Measurements from ENCODE around the gene VPS13C.

Gene VPS13C

GRCh38 chr15:61857169-61857829 is 202.9 kb downstream of the VPS13C start:
- no peak overlapping the region for H3K4me3 ChIP-seq (ENCODE audit: low read length)
- no peak for TF ChIP-seq ZNF274 (IDR thresholded peaks at IDR 0.05; ENCODE audit: low read depth, low read length)

- TF ChIP-seq ZNF274 (IDR thresholded peaks at IDR 0.05; ENCODE audit: low read depth, low read length), result no peak
Measured at GRCh38 chr15:61856295-61856694, 204.0 kb downstream of the VPS13C start.

DNA sequence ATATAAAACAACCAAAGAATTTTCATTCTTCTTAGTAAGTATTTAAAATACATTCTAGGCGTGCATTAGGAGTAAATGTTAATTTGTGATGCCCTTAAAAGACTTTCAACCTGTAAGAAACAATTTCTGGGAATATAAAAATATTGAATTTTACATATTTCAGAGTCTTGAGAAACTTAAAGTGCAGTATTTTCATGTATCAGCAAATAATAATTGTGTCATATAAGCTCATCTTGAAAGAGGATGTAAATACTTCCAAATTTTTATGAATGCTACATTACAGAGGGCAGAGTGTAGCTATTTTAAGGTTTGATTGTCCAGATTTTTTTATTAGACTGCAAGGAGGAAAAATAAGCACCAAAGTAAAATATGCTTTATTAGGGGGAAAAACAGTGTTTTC is 207.1 kb downstream of the VPS13C start:
- H3K4me3 ChIP-seq (ENCODE audit: low read length), result no peak overlapping the region
- no peak for TF ChIP-seq ZNF274 (IDR thresholded peaks at IDR 0.05; ENCODE audit: low read depth, low read length)

More at GRCh38 chr15:61856295-61856694, 204.0 kb downstream of the VPS13C start:
- H3K4me3 ChIP-seq (ENCODE audit: low read length), result no peak overlapping the region

- TF ChIP-seq ZNF274 (IDR thresholded peaks at IDR 0.05; ENCODE audit: low read depth, low read length), result no peak
- no peak overlapping the region for H3K4me3 ChIP-seq (ENCODE audit: low read length)
Measured at GRCh38 chr15:61851955-61852354, 208.3 kb downstream of the VPS13C start.

DNA sequence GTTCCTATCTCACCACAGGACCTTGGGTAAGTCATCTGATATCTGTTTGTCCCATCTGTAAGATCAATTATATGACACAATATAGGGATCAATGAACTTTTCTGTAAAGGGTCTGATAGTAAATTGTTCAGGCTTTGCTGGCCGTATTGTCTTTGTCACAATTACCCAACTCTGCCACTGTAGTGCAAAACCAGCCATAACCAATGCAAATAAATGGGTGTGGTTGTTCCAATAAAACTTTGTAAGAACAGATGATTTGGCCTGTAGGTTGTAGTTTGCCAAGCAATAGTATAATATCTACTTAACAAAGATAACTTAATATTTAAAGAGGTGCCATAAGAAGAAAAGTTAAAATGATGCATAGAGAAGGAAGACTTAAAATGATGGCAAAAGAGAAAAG is 210.8 kb downstream of the VPS13C start:
- H3K4me3 ChIP-seq (ENCODE audit: low read length), result no peak overlapping the region
- TF ChIP-seq ZNF274 (IDR thresholded peaks at IDR 0.05; ENCODE audit: low read depth, low read length), result no peak

GRCh38 chr15:61841466-61841865 is 218.8 kb downstream of the VPS13C start:
- TF ChIP-seq ZNF274 (IDR thresholded peaks at IDR 0.05; ENCODE audit: low read depth, low read length), result no peak
- H3K4me3 ChIP-seq (ENCODE audit: low read length), result no peak overlapping the region

DNA sequence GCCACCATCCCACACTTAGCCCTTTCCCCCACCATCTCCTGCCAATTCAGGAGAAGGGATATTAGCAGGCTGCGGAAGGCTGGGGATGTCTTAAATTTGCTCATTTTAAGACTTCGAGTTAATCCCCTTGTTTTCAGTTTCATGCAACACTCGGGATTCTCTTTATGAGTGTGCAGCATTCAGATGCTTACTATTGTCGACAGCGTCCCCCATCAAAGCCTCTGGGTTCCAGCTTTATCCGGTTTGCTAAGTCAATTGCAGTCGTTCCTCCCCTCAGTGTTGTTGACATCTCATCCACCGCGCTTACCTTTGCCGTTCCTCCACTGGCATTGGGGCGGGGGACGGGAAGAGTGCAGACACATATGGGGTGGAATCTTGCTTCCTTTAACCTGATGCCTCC is 220.2 kb downstream of the VPS13C start:
- no peak overlapping the region for H3K4me3 ChIP-seq (ENCODE audit: low read length)
- TF ChIP-seq ZNF274 (IDR thresholded peaks at IDR 0.05; ENCODE audit: low read depth, low read length), result no peak

DNA sequence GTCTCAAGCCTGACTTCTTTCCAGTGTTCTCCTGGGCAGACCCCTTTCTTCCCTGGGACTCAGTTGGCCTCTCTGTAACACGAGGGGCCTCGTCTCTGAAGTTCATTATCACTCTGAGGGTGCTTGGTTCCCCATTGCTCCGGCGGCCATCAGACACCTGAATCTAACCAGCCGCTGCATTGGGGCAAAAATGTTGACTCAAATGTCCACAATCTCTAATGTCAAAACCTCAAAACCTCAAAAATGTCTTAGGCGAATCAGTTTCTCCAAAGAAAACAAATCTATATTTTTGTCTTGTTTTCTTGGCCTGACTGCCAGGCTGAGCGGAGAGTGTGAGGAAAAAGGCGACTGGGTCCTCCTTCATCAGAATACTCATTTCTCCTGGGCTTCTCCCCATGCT is 220.7 kb downstream of the VPS13C start:
- no peak overlapping the region for H3K4me3 ChIP-seq (ENCODE audit: low read length)
- no peak for TF ChIP-seq ZNF274 (IDR thresholded peaks at IDR 0.05; ENCODE audit: low read depth, low read length)

DNA sequence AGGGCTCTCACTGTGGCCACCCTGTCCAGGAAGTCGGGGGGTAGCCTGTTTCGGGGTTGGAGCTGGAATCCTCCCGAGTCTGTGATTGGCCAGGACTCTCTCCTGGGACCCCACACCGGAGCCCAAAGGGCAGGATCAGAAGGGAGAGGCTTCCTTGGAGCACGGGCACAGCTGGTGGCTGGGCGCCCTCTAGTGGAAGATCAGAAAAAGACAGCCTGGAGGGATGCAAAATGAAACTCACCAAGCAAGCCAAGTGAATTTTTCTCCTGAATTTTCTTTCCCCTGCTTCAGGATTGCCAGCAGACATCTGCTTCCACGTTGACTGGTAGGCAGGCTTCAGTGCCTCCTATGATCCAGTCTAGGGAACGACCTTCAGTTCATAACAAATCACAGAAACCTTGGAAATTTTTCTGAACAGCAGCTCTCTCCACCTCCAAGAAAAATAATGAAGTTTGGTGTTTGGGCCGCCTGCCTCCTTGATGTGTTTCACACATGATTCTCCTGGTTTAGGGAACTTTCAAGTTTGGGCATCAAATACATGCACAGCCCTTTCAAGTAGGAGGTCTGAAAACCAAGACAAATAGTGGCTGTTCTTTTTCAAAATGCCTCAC is 224.6 kb downstream of the VPS13C start:
- TF ChIP-seq ZNF274 (IDR thresholded peaks at IDR 0.05; ENCODE audit: low read depth, low read length), result no peak
- H3K4me3 ChIP-seq (ENCODE audit: low read length), result no peak overlapping the region

DNA sequence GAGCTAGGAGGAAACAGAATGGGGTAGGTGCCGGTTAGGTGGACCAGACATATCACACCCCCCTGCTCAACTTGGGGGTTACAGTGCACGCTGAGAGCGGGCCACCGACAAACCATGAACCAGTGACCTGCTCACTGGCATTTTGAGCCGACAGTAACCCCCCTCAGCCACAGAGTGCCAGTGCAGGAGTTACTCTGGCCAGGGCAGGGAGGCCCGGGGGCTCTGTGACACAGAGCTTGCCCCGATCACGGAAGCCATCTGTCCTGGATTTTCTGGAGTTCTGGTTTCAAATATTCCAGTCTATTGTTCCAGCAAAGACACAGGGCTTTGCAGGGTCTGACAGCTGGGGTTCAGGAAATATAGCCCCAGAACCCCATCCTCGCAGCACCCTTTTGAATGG is 225.2 kb downstream of the VPS13C start:
- TF ChIP-seq ZNF274 (IDR thresholded peaks at IDR 0.05; ENCODE audit: low read depth, low read length), result no peak
- H3K4me3 ChIP-seq (ENCODE audit: low read length), result no peak overlapping the region

DNA sequence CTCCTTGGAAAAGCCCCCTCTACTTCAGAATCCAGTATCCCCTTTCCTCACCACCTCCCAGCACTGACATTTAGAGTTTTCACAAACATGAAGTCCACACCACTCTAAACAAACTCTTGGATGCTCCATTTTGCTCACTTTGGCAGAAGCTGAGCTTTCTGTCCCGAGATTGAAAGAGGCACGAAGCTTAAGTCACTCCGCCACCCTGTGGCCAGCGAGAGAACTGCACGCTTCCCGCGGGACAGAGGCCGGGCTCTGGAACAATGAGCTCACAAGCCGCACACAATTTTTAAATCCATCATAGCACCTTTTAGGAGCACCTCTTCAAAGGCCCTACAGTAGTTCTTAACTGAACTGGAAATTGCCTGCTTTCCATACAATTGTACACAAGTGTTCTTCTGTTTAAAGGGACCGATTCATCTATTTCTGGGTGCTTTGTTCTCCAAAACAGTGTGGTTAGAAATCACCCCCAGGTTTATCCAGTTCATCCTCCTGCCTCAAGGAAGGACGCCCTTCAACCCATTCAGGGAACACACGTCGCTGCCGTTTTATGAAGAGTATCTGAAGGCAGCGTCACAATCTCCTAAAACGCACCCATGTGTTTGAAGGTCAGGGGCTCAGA is 226.1 kb downstream of the VPS13C start:
- H3K4me3 ChIP-seq (ENCODE audit: low read length), result no peak overlapping the region

DNA sequence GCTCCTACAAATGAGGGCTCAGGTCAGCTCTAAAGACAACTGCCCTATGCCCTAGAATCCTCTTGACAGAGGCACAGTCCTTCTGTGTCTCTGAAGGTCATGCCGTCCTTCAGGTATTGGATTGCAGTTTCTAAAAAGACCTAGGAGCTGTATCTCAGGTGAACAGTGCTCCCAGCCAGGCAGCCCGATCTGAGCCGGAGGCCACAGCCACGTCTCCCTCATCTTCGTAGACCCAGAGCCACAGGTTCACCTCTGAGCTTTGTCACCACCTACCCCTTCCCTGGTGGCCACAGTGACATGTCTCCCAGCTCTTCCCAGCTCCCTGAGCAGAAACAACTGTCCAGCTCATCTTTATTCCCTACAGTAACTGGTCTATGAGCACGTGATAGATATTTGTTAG is 228.0 kb downstream of the VPS13C start:
- TF ChIP-seq ZNF274 (IDR thresholded peaks at IDR 0.05; ENCODE audit: low read depth, low read length), result no peak
- no peak overlapping the region for H3K4me3 ChIP-seq (ENCODE audit: low read length)

More for the DNA sequence above, 226.1 kb downstream of the VPS13C start:
- TF ChIP-seq ZNF274 (IDR thresholded peaks at IDR 0.05; ENCODE audit: low read depth, low read length), result no peak

DNA sequence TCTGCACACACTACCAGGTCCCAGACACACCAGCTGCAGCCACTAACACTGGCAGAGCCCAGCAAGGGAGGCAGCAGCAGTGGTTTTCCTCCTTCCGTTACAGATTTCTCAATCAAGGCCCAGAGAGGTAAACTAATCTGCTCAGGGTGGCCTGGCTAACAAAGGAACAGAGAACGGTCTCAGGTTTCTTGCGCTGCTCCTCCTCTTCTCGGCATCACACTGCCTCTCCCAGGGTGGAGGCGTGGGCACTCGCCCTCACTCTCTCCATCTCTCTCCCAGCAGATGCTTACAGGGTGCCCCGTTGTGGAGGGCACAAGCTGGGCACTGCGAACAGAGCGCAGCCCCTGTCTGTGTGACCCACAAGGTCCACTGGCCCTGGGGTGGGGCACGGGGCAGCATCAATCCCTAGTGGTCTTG is 228.7 kb downstream of the VPS13C start:
- TF ChIP-seq ZNF274 (IDR thresholded peaks at IDR 0.05; ENCODE audit: low read depth, low read length), result no peak
- no peak overlapping the region for H3K4me3 ChIP-seq (ENCODE audit: low read length)

DNA sequence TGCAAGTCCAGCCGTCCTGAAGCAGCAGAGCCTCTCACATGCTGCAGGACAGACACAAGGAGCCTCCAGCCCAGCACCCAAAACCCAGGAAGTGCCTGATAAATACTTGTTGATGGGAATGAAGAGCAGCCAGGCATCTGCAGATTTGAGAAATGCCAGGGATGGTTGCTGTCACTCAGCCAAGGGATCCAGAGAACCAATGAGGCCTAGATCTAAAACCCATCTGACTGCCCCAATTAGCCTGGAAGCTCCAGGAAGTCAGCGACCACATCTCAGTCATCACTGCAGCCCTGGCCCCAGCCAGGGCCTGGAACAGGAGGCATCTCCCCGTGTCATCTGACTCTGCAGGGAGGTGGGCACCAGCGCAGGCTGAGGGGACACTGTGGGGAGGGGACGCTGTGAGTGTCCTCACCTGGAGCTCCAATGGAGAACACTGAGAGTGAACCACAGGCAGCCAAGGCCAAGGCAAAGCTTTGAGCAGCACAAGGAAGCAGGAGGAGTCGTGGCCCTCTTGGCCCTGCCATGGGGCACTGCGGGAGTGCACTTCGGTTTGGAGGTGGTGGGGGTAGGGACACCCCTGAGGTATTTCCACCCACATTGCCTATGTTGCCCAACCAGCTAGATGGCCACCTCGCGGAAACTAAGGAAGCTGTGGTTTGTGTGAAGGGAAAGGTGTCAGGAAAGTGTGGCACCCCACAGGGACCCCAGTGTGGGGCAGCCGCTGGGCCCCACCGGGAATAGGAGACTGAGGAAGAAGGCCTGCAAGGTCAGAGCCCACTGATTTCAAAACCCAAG is 229.5 kb downstream of the VPS13C start:
- TF ChIP-seq ZNF274 (IDR thresholded peaks at IDR 0.05; ENCODE audit: low read depth, low read length), result no peak
- H3K4me3 ChIP-seq (ENCODE audit: low read length), result no peak overlapping the region

All from GM08714 (cell line).